Astrocyte (in vitro differentiated cells and primary cell): ENCODE results near the gene NCF1.
"Not testable (repeated sequence)": the region's sequence is repeated elsewhere in the genome, so short reads cannot be mapped to it uniquely, and the experiment has no call there.

ENCODE experiments used
- EZH2 ChIP-seq: IDR thresholded peaks from 2 replicates; pipeline ENCODE4 v1.6.1; 2012; ENCODE audit warnings: mild to moderate bottlenecking, low read length, inconsistent platforms; ENCODE audit not compliant: insufficient read depth
- TF ChIP-seq, protein P1 (sequence below): IDR thresholded peaks from 2 replicates; pipeline ENCODE4 v1.5.1; 2011; ENCODE audit warnings: low read depth, mild to moderate bottlenecking, inconsistent platforms, low read length, moderate library complexity; ENCODE audit not compliant: insufficient read depth

GRCh38 chr7:74789200-74789736, 15.5 kb downstream of the NCF1 start:
- TF ChIP-seq, protein P1, sequence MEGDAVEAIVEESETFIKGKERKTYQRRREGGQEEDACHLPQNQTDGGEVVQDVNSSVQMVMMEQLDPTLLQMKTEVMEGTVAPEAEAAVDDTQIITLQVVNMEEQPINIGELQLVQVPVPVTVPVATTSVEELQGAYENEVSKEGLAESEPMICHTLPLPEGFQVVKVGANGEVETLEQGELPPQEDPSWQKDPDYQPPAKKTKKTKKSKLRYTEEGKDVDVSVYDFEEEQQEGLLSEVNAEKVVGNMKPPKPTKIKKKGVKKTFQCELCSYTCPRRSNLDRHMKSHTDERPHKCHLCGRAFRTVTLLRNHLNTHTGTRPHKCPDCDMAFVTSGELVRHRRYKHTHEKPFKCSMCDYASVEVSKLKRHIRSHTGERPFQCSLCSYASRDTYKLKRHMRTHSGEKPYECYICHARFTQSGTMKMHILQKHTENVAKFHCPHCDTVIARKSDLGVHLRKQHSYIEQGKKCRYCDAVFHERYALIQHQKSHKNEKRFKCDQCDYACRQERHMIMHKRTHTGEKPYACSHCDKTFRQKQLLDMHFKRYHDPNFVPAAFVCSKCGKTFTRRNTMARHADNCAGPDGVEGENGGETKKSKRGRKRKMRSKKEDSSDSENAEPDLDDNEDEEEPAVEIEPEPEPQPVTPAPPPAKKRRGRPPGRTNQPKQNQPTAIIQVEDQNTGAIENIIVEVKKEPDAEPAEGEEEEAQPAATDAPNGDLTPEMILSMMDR, result not testable (repeated sequence)
- not testable (repeated sequence) for TF ChIP-seq EZH2
